AG10803 (cell line): ENCODE results near the gene VPREB1.

Source experiments
- DNase-seq: peaks from one replicate; pipeline ENCODE4 v3.0.0; 2010; ENCODE audit warnings: low read depth
- H3K4me3 ChIP-seq: 2 replicates; pipeline ENCODE4 v1.5.1; 2011; ENCODE audit warnings: mild to moderate bottlenecking, low read length, control low read depth
- CTCF ChIP-seq: conservative IDR thresholded peaks from 2 replicates; pipeline ENCODE4 v1.5.1; 2011; ENCODE audit warnings: mild to moderate bottlenecking, low read length, control low read depth, inconsistent platforms

VPREB1 gene

GRCh38 chr22:22228921-22229320, 15.7 kb upstream of the VPREB1 start:
- TF ChIP-seq CTCF, result no peak
- no peak for DNase-seq
- no peak overlapping the region for H3K4me3 ChIP-seq

- DNase-seq, result no peak
- TF ChIP-seq CTCF, result no peak
- H3K4me3 ChIP-seq, result no peak overlapping the region
These were observed 14.7 kb upstream of the VPREB1 start for GRCh38 chr22:22229683-22230420.

DNA sequence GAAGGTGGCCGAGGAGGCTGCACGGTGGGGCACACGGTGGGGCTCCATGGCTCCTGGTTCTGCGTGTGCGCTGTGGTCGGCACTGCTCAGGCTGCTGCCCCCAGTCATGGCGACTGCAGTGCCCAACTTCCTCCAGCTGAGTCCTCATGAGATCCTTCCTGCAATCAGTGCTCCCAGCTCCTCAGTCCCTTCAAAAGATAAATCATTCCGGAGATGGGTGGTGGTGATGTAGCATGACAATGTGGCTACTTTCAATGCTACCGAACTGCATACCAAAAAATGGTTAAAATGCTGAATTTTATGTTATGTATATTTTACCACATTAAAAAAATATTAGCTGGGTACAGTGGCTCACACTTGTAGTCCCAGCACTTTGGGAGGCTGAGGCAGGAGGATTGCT, 14.1 kb upstream of the VPREB1 start:
- TF ChIP-seq CTCF, result no peak
- DNase-seq, result no peak
- no peak overlapping the region for H3K4me3 ChIP-seq

- no peak overlapping the region for H3K4me3 ChIP-seq
- no peak for DNase-seq
- no peak for TF ChIP-seq CTCF
These were observed 11.5 kb upstream of the VPREB1 start for GRCh38 chr22:22233081-22233480.

DNA sequence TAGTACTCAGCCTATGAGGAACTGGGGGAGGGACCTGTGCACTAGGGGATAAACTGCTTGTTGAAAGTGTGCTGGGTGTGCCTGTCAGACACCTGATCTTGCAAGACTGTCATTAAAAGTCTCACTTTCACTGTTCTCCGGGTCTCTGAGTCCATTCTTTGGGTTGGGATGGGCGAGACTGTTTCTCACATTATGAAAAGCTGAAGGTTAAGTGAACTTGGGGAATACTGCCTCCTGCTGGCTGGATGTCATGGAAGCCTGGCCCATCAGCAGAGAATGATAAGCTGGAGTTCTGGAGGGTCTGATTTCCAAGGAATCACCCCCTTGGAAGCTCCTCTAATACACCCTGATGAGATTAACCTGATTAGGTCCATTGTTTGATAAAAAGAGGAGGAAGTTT, 9.0 kb upstream of the VPREB1 start:
- TF ChIP-seq CTCF, result peak; percentile 32
- DNase-seq, result no peak

GRCh38 chr22:22237521-22237920, 7.1 kb upstream of the VPREB1 start:
- H3K4me3 ChIP-seq, result no peak overlapping the region
- DNase-seq, result no peak
- no peak for TF ChIP-seq CTCF

More for the DNA sequence above, 9.0 kb upstream of the VPREB1 start:
- H3K4me3 ChIP-seq, result no peak overlapping the region

- DNase-seq, result no peak
- TF ChIP-seq CTCF, result no peak
- H3K4me3 ChIP-seq, result no peak overlapping the region
These were observed 5.2 kb upstream of the VPREB1 start for GRCh38 chr22:22239311-22239939.
